NCI-H2227 (cell line): Measurements from ENCODE around the gene MAPK1IP1L.

Experiments
- DNase-seq: peaks from one replicate; lab custom pipeline; 2025; ENCODE audit not compliant: unreplicated experiment; lab: John Stamatoyannopoulos, UW

MAPK1IP1L gene

GRCh38 chr14:55094292-55095157, 43.1 kb downstream of the MAPK1IP1L start:
- DNase-seq, result peak; percentile 22

GRCh38 chr14:55097881-55098560, 46.6 kb downstream of the MAPK1IP1L start:
- DNase-seq, result peak; percentile 66

GRCh38 chr14:55098561-55098898, 47.1 kb downstream of the MAPK1IP1L start:
- DNase-seq, result no peak

- DNase-seq, result no peak
These were observed 48.3 kb downstream of the MAPK1IP1L start for GRCh38 chr14:55099756-55100155.

- DNase-seq, result no peak
These were observed 50.3 kb downstream of the MAPK1IP1L start for GRCh38 chr14:55101698-55102097.

- DNase-seq, result peak; percentile 61
These were observed 50.7 kb downstream of the MAPK1IP1L start for GRCh38 chr14:55102141-55102621.

- DNase-seq, result no peak
These were observed 51.7 kb downstream of the MAPK1IP1L start for GRCh38 chr14:55103005-55103640.

GRCh38 chr14:55103971-55104954, 52.8 kb downstream of the MAPK1IP1L start:
- DNase-seq, result no peak

GRCh38 chr14:55105991-55106390, 54.5 kb downstream of the MAPK1IP1L start:
- no peak for DNase-seq

- DNase-seq, result peak; percentile 14
These were observed 56.5 kb downstream of the MAPK1IP1L start for GRCh38 chr14:55107766-55108554.

GRCh38 chr14:55109836-55110235, 58.4 kb downstream of the MAPK1IP1L start:
- no peak for DNase-seq

- no peak for DNase-seq
These were observed 59.8 kb downstream of the MAPK1IP1L start for GRCh38 chr14:55111122-55111708.

GRCh38 chr14:55114720-55115119, 63.3 kb downstream of the MAPK1IP1L start:
- DNase-seq, result no peak

GRCh38 chr14:55115460-55115859, 64.0 kb downstream of the MAPK1IP1L start:
- DNase-seq, result no peak

GRCh38 chr14:55115861-55116245, 64.4 kb downstream of the MAPK1IP1L start:
- DNase-seq, result no peak

- DNase-seq, result no peak
These were observed 65.0 kb downstream of the MAPK1IP1L start for GRCh38 chr14:55116246-55117030.

- DNase-seq, result no peak
These were observed 66.5 kb downstream of the MAPK1IP1L start for GRCh38 chr14:55117803-55118441.

- DNase-seq, result no peak
These were observed 67.3 kb downstream of the MAPK1IP1L start for GRCh38 chr14:55118761-55119160.
